ENCODE measurements around the gene NACA2. TPM values are rescaled to one million over a fixed set of nuclear protein-coding genes. Genes with fewer than 3 reads are reported as not detected.

The NACA2 gene
- total RNA-seq, 1 experiment from 2014 or later, result not detected

DNA sequence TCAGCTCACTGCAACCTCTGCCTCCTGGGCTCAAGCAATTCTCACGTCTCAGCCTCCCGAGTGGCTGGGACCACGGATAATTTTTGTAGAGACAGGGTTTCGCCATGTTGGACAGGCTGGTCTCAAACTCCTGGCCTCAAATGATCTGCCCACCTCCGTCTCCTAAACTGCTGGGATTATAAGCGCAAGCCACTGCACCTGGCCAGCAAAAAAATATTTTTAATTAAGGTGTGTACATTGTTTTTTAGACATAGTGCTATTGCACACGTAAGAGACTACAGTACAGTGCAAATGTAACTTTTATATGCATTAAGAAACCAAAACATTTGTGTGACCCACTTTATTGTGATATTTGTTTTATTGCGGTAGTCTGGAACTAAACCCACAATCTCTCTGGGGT lies 49.0 kb downstream of the NACA2 start:
- Histone ChIP-seq H3K4me2 (ENCODE audit: insufficient read depth, insufficient read length, low read length) (no peak overlapping the region), H3K79me2 (ENCODE audit: insufficient read depth, low read length) (no peaks in the 10 kb centered on the region), H3K4ac (ENCODE audit: low read depth, low read length) (no peak overlapping the region), H3T11ph (ENCODE audit: low read length) (no peak overlapping the region), H2AFZ (ENCODE audit: low read length) (no peak overlapping the region), H4K8ac (replicated peaks; ENCODE audit: insufficient read length, low read depth, low read length) (no peak overlapping the region), H3K23me2 (ENCODE audit: insufficient read length, low read depth, low read length, poor library complexity, severe bottlenecking) (no peaks in the 10 kb centered on the region), H3K23ac (ENCODE audit: insufficient read length, low read depth, low read length) (no peak overlapping the region), H3K9ac (ENCODE audit: extremely low read depth, insufficient read length, low read length) (no peak overlapping the region), H2AK5ac (ENCODE audit: insufficient read length, low read length) (no peak overlapping the region), H3K18ac (ENCODE audit: insufficient read length, low read depth, low read length) (no peak overlapping the region), H3K9me3 (ENCODE audit: control insufficient read depth, low read depth, low read length) (no peaks in the 10 kb centered on the region), H2BK12ac (ENCODE audit: insufficient read length, low read depth, low read length) (no peak overlapping the region), H3K79me1 (ENCODE audit: insufficient read depth, low read depth, low read length, poor library complexity, severe bottlenecking) (no peaks in the 10 kb centered on the region), H3K4me1 (ENCODE audit: insufficient read depth, low read length) (no peaks in the 10 kb centered on the region), H4K20me1 (ENCODE audit: control insufficient read depth, insufficient read depth, insufficient read length) (no peaks in the 10 kb centered on the region), H2BK15ac (ENCODE audit: low read depth, low read length) (no peak overlapping the region), H4K5ac (ENCODE audit: insufficient read length, low read depth, low read length) (no peak overlapping the region), H3K27me3 (ENCODE audit: insufficient read depth, low read length) (no peaks in the 10 kb centered on the region), H3K56ac (ENCODE audit: insufficient read length, low read depth, low read length) (no peak overlapping the region), H3K14ac (ENCODE audit: insufficient read depth, low read length) (no peak overlapping the region), H2BK120ac (ENCODE audit: low read depth, low read length, poor library complexity, severe bottlenecking) (no peak overlapping the region), H3K27ac (ENCODE audit: insufficient read length, low read depth, low read length) (no peak overlapping the region), H4K91ac (ENCODE audit: insufficient read length, low read depth, low read length) (no peak overlapping the region), H2BK5ac (ENCODE audit: insufficient read length, low read length) (no peak overlapping the region), H2BK20ac (ENCODE audit: low read depth, low read length, poor library complexity, severe bottlenecking) (no peak overlapping the region)
- TF ChIP-seq CTCF (conservative IDR thresholded peaks at IDR 0.05), result no peak
- Mint-ChIP-seq H3K27me3 (ENCODE audit: low read depth) (peaks cover 3% of the 10 kb centered on the region), H3K9me3 (peaks cover 14 to 33% of the 10 kb centered on the region in 2 experiments), H3K27ac (no peak overlapping the region), H3K4me1 (no peaks in the 10 kb centered on the region), H3K36me3 (ENCODE audit: insufficient read depth in 1 of 3, low read depth in 3 of 3) (peaks cover 0 to 13% (median 6%) of the 10 kb centered on the region in 3 experiments; a peak in 4 of 7 replicates), H3K4me3 (no peak overlapping the region)
- DNase-seq, result no peak
- WGBS (ENCODE audit: extremely low coverage, insufficient read length, low lambda C conversion rate), result no CpG with 5 or more reads among the region's 8 CpGs
